IMR-90 (cell line): Measurements from ENCODE around the gene INCENP. TPM values are rescaled to one million over a fixed set of nuclear protein-coding genes. Genes with fewer than 3 reads are reported as not detected.

Experiments
- ATAC-seq: fragments of 200-7000 bp; cut with Tn5 transposase; 2 replicates; pipeline ENCODE4 v1.9.1; 2020; ENCODE audit warnings: low read depth, mild to moderate bottlenecking, moderate library complexity
- BruUV-seq: library from RNA; stranded (reverse); fragments of 400-500 nt; replicated peaks from 2 replicates; lab custom pipeline; 2021; lab: Mats Ljungman, UMichigan
- CTCF ChIA-PET: fragments of 300-600 bp; formaldehyde crosslinking; extraction: SDS; loops from one replicate; lab custom pipeline; 2021; ENCODE audit warnings: antibody characterized with exemption; lab: Yijun Ruan, JAX
- POLR2A ChIA-PET: fragments of 300-600 bp; sonication (Branson Sonifier 250); formaldehyde crosslinking; loops from one replicate; lab custom pipeline; 2022; ENCODE audit warnings: antibody characterized with exemption; ENCODE audit not compliant: unreplicated experiment; lab: Charles Lee
- DNase-seq: peaks from one replicate; pipeline ENCODE4 v3.0.0; 2013
- H2AFZ ChIP-seq: replicated peaks from 2 replicates; pipeline ENCODE3; 2013; ENCODE audit warnings: low read length, mild to moderate bottlenecking; ENCODE audit not compliant: poor library complexity
- H2AK5ac ChIP-seq: 2 replicates; pipeline ENCODE4 v1.6.1; 2013; ENCODE audit warnings: low read depth, low read length, inconsistent platforms
- H2AK9ac ChIP-seq: replicated peaks from 2 replicates; pipeline ENCODE3; 2013; ENCODE audit warnings: mild to moderate bottlenecking, low read depth, low read length, moderate library complexity; ENCODE audit not compliant: poor library complexity
- H2BK120ac ChIP-seq: 2 replicates; pipeline ENCODE4 v1.6.1; 2013; ENCODE audit warnings: low read depth, low read length, inconsistent platforms
- H2BK15ac ChIP-seq: 3 replicates; pipeline ENCODE4 v1.6.1; 2013; ENCODE audit warnings: low read depth, low read length, inconsistent platforms
- H2BK20ac ChIP-seq: 2 replicates; pipeline ENCODE4 v1.6.1; 2013; ENCODE audit warnings: low read depth, mild to moderate bottlenecking, inconsistent platforms, low read length, moderate library complexity
- H2BK5ac ChIP-seq: 2 replicates; pipeline ENCODE4 v1.6.1; 2013; ENCODE audit warnings: mild to moderate bottlenecking, low read depth, low read length, inconsistent platforms; ENCODE audit not compliant: poor library complexity, severe bottlenecking
- H3K14ac ChIP-seq: replicated peaks from 2 replicates; pipeline ENCODE4 v1.6.1; 2013; ENCODE audit warnings: low read depth, low read length, inconsistent platforms
- H3K18ac ChIP-seq: 2 replicates; pipeline ENCODE4 v1.6.1; 2013; ENCODE audit warnings: low read depth, low read length, control low read depth
- H3K23ac ChIP-seq: 2 replicates; pipeline ENCODE4 v1.6.1; 2013; ENCODE audit warnings: low read depth, low read length, inconsistent platforms
- H3K27ac ChIP-seq: 2 replicates; pipeline ENCODE4 v1.5.1; 2013; ENCODE audit warnings: mild to moderate bottlenecking, control low read depth, low read length; ENCODE audit not compliant: insufficient read depth
- H3K27me3 ChIP-seq: 2 replicates; pipeline ENCODE4 v1.6.1; 2013; ENCODE audit warnings: low read length; ENCODE audit not compliant: control insufficient read depth, insufficient read depth
- H3K36me3 ChIP-seq: 2 replicates; pipeline ENCODE4 v1.6.1; 2013; ENCODE audit warnings: low read length, mixed read lengths; ENCODE audit not compliant: control insufficient read depth, insufficient read depth
- H3K4ac ChIP-seq: 2 replicates; pipeline ENCODE4 v1.6.1; 2013; ENCODE audit warnings: low read depth, low read length, inconsistent platforms
- H3K4me1 ChIP-seq: 2 replicates; pipeline ENCODE4 v1.6.1; 2013; ENCODE audit warnings: low read length, mixed read lengths; ENCODE audit not compliant: control insufficient read depth, insufficient read depth
- H3K4me2 ChIP-seq: 2 replicates; pipeline ENCODE4 v1.6.1; 2013; ENCODE audit warnings: low read depth, mild to moderate bottlenecking, control low read depth, low read length, moderate library complexity
- H3K4me3 ChIP-seq: 2 replicates; pipeline ENCODE4 v1.5.1; 2013; ENCODE audit warnings: low read depth, mild to moderate bottlenecking, control low read depth, low read length, moderate library complexity; ENCODE audit not compliant: insufficient read depth
- H3K56ac ChIP-seq: 2 replicates; pipeline ENCODE4 v1.6.1; 2013; ENCODE audit warnings: low read length, inconsistent platforms; ENCODE audit not compliant: insufficient read depth; ENCODE audit errors: extremely low read depth
- H3K79me1 ChIP-seq, 2 experiments: 2 replicates each; pipeline ENCODE4 v1.6.1; 2013; ENCODE audit warnings: low read length in 2 of 2, inconsistent platforms in 1 of 2, low read depth in 1 of 2
- H3K9ac ChIP-seq: 2 replicates; pipeline ENCODE4 v1.6.1; 2013; ENCODE audit warnings: low read depth, low read length, control low read depth
- H3K9me1 ChIP-seq: 2 replicates; pipeline ENCODE4 v1.6.1; 2013; ENCODE audit warnings: low read length, inconsistent platforms; ENCODE audit not compliant: insufficient read depth
- H3K9me3 ChIP-seq: 2 replicates; pipeline ENCODE4 v1.6.1; 2013; ENCODE audit warnings: low read length; ENCODE audit not compliant: control insufficient read depth, insufficient read depth
- H4K20me1 ChIP-seq: 2 replicates; pipeline ENCODE4 v1.6.1; 2013; ENCODE audit warnings: low read length, inconsistent platforms; ENCODE audit not compliant: insufficient read depth
- H4K5ac ChIP-seq: 2 replicates; pipeline ENCODE4 v1.6.1; 2013; ENCODE audit warnings: mild to moderate bottlenecking, low read depth, low read length, control low read depth
- H4K8ac ChIP-seq, 2 experiments: 2 replicates each; pipeline ENCODE4 v1.6.1; 2013; ENCODE audit warnings: low read depth in 2 of 2, low read length in 2 of 2, control low read depth in 1 of 2, inconsistent platforms in 1 of 2
- H4K91ac ChIP-seq: 2 replicates; pipeline ENCODE4 v1.6.1; 2013; ENCODE audit warnings: low read depth, low read length, inconsistent platforms; ENCODE audit not compliant: insufficient read depth
- CEBPB ChIP-seq: IDR thresholded peaks from 2 replicates; pipeline ENCODE4 v1.6.1; 2012; ENCODE audit warnings: low read depth, low read length, improper control_type of control experiment
- FOS ChIP-seq: fragments of 150-350 bp; IDR thresholded peaks from 2 replicates; pipeline ENCODE4 v1.6.1; 2016; ENCODE audit warnings: low read depth, low read length
- MAFK ChIP-seq: IDR thresholded peaks from 2 replicates; pipeline ENCODE4 v1.6.1; 2012; ENCODE audit warnings: low read depth, low read length, improper control_type of control experiment
- MAZ ChIP-seq: IDR thresholded peaks from 2 replicates; pipeline ENCODE4 v1.6.1; 2012; ENCODE audit warnings: low read depth, mild to moderate bottlenecking, low read length, improper control_type of control experiment, moderate library complexity, borderline replicate concordance
- MXI1 ChIP-seq: IDR thresholded peaks from 2 replicates; pipeline ENCODE4 v1.6.1; 2012; ENCODE audit warnings: low read depth, mild to moderate bottlenecking, low read length, moderate library complexity, borderline replicate concordance
- NFE2L2 ChIP-seq: fragments of 150-350 bp; IDR thresholded peaks from 2 replicates; pipeline ENCODE4 v1.6.1; 2016; ENCODE audit warnings: low read depth, mild to moderate bottlenecking, low read length
- POLR2A ChIP-seq: IDR thresholded peaks from 2 replicates; pipeline ENCODE4 v1.6.1; 2012; ENCODE audit warnings: mild to moderate bottlenecking, low read depth, low read length
- RAD21 ChIP-seq: IDR thresholded peaks from 2 replicates; pipeline ENCODE4 v1.6.1; 2012; ENCODE audit warnings: low read length, improper control_type of control experiment
- RCOR1 ChIP-seq: IDR thresholded peaks from 2 replicates; pipeline ENCODE4 v1.6.1; 2012; ENCODE audit warnings: mild to moderate bottlenecking, low read length, improper control_type of control experiment; ENCODE audit not compliant: insufficient replicate concordance
- SMC3 ChIP-seq: fragments of 150-350 bp; IDR thresholded peaks from 2 replicates; pipeline ENCODE4 v1.6.1; 2016; ENCODE audit warnings: low read depth, mild to moderate bottlenecking, antibody characterized with exemption, low read length, moderate library complexity
- WGBS, 2 experiments: methylation state at CpG; one replicate each; pipeline versions ENCODE4 v1.1.5 to v1.1.7; 2013; ENCODE audit warnings: missing lambda C conversion rate in 2 of 2; ENCODE audit not compliant: insufficient read length in 1 of 2; ENCODE audit errors: extremely low coverage in 2 of 2; 5-methylcytosine and 5-hydroxymethylcytosine counted together
- dilution Hi-C: fragments of 300-500 bp; cut with HindIII; formaldehyde crosslinking; loops from one replicate; pipeline ENCODE4 v1.14.3; 2018; ENCODE audit warnings: low sequenced_read_pairs; ENCODE audit not compliant: unreplicated experiment
- in situ Hi-C: fragments of 300-500 bp; cut with MboI; formaldehyde crosslinking; loops from 3 replicates; pipeline ENCODE4 v1.14.3; 2019; ENCODE audit warnings: low sequenced_read_pairs, inconsistent platforms, mixed read lengths
- intact Hi-C: fragments of 100-400 bp; cut with micrococcal nuclease; formaldehyde crosslinking; loops from 2 replicates; pipeline ENCODE4 v1.10.0; 2022
- polyA plus RNA-seq, 3 experiments: library from polyadenylated mRNA; depleted of rRNA; stranded (reverse); fragments of >200 nt; gene quantifications; 2 replicates each; pipeline ENCODE4 v1.2.3, GENCODE V29; 2012; ENCODE audit warnings: low replicate concordance in 1 of 3
- total RNA-seq: library from RNA; depleted of rRNA; stranded (reverse); fragments of >200 nt; gene quantifications from 2 replicates; pipeline ENCODE4 v1.2.3, GENCODE V29; 2012
- TF ChIP-seq, protein P1 (sequence below): fragments of 150-350 bp; IDR thresholded peaks from 2 replicates; pipeline ENCODE4 v1.6.1; 2017; ENCODE audit warnings: mild to moderate bottlenecking, antibody characterized with exemption, low read length, low read depth
- TF ChIP-seq, protein P2 (sequence below): conservative IDR thresholded peaks from 2 replicates; pipeline ENCODE4 v1.5.1; 2012; ENCODE audit warnings: mild to moderate bottlenecking, low read depth, low read length, improper control_type of control experiment
- TF ChIP-seq, protein P3 (sequence below): fragments of 150-350 bp; IDR thresholded peaks from 2 replicates; pipeline ENCODE4 v1.6.1; 2016; ENCODE audit warnings: low read depth, mild to moderate bottlenecking, low read length, moderate library complexity, borderline replicate concordance

INCENP gene
- total and polyA plus RNA-seq, 2 of the 4 experiments (the other 2 are of a cell fraction): 18.6 to 23.8 TPM

DNA sequence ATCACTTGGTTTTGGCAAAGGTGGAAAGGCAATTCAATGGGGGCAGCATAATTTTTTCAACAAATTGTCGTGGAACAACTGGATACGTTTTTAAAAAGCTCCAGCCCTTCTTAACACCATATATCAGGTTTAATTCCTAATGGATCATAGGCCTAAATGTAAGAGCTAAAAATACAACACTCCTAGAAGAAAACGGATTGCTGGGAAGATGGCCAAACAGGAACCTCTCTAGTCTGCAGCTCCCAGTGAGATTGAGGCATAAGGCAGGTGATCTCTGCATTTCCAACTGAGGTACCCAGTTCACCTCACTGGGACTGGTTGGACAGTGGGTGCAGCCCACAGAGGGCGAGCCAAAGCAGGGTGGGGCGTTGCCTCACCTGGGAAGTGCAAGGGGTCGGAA lies 33.8 kb downstream of the INCENP start:
- Histone ChIP-seq H3K4ac (no peak overlapping the region), H3K18ac (no peak overlapping the region), H4K20me1 (no peaks in the 10 kb centered on the region), H3K27ac (no peak overlapping the region), H3K14ac (no peak overlapping the region), H3K36me3 (0 out of 2 replicates have a peak, but pooled peaks cover 1% of the 10 kb centered on the region), H3K9me3 (no peaks in the 10 kb centered on the region), H3K79me1 (no peaks in the 10 kb centered on the region), H2BK15ac (no peak overlapping the region), H2BK5ac (no peak overlapping the region), H2BK120ac (no peak overlapping the region), H4K91ac (no peak overlapping the region), H2AFZ (no peak overlapping the region), H2AK9ac (no peak overlapping the region), H4K5ac (no peak overlapping the region), H2BK20ac (no peak overlapping the region), H4K8ac (no peak overlapping the region), H3K4me2 (no peak overlapping the region), H2AK5ac (no peak overlapping the region), H3K56ac (no peak overlapping the region), H3K23ac (no peak overlapping the region), H3K4me3 (no peak overlapping the region), H3K9ac (no peak overlapping the region), H3K27me3 (no peaks in the 10 kb centered on the region), H3K9me1 (no peaks in the 10 kb centered on the region), H3K4me1 (no peaks in the 10 kb centered on the region)
- POLR2A ChIA-PET: no interaction called here
- DNase-seq (no peak), ATAC-seq (no peak)
- in situ Hi-C loops: no loop called here
- CTCF ChIA-PET: interaction anchor here (0.8 kb wide), 1 partner anchor 14 kb away, joined by 3 read pairs; no protein-coding TSS in a partner anchor
- dilution Hi-C loops: no loop called here
- TF ChIP-seq, protein P1, sequence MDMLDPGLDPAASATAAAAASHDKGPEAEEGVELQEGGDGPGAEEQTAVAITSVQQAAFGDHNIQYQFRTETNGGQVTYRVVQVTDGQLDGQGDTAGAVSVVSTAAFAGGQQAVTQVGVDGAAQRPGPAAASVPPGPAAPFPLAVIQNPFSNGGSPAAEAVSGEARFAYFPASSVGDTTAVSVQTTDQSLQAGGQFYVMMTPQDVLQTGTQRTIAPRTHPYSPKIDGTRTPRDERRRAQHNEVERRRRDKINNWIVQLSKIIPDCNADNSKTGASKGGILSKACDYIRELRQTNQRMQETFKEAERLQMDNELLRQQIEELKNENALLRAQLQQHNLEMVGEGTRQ: no peak
- TF ChIP-seq RCOR1: no peak
- TF ChIP-seq FOS: no peak
- no peak for TF ChIP-seq MAFK
- TF ChIP-seq, protein P2, sequence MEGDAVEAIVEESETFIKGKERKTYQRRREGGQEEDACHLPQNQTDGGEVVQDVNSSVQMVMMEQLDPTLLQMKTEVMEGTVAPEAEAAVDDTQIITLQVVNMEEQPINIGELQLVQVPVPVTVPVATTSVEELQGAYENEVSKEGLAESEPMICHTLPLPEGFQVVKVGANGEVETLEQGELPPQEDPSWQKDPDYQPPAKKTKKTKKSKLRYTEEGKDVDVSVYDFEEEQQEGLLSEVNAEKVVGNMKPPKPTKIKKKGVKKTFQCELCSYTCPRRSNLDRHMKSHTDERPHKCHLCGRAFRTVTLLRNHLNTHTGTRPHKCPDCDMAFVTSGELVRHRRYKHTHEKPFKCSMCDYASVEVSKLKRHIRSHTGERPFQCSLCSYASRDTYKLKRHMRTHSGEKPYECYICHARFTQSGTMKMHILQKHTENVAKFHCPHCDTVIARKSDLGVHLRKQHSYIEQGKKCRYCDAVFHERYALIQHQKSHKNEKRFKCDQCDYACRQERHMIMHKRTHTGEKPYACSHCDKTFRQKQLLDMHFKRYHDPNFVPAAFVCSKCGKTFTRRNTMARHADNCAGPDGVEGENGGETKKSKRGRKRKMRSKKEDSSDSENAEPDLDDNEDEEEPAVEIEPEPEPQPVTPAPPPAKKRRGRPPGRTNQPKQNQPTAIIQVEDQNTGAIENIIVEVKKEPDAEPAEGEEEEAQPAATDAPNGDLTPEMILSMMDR: no peak
- no peak for TF ChIP-seq NFE2L2
- no peak for TF ChIP-seq CEBPB
- TF ChIP-seq MXI1: no peak
- no peak for TF ChIP-seq POLR2A
- no peak for TF ChIP-seq SMC3
- TF ChIP-seq RAD21: no peak
- TF ChIP-seq, protein P3, sequence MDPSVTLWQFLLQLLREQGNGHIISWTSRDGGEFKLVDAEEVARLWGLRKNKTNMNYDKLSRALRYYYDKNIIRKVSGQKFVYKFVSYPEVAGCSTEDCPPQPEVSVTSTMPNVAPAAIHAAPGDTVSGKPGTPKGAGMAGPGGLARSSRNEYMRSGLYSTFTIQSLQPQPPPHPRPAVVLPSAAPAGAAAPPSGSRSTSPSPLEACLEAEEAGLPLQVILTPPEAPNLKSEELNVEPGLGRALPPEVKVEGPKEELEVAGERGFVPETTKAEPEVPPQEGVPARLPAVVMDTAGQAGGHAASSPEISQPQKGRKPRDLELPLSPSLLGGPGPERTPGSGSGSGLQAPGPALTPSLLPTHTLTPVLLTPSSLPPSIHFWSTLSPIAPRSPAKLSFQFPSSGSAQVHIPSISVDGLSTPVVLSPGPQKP: no peak
- no peak for TF ChIP-seq MAZ
- 71% methylated on average over 1 of the region's 6 CpGs; no CpG with 5 or more reads in 1 of the 2 experiments for WGBS, 2 experiments
- intact Hi-C loops: no loop called here
- BruUV-seq: no TSS peak
